Measurements from ENCODE around the gene CEMIP.
A peak's percentile ranks its signal among the peaks of the same experiment; 100 is the strongest.

The CEMIP gene

DNA sequence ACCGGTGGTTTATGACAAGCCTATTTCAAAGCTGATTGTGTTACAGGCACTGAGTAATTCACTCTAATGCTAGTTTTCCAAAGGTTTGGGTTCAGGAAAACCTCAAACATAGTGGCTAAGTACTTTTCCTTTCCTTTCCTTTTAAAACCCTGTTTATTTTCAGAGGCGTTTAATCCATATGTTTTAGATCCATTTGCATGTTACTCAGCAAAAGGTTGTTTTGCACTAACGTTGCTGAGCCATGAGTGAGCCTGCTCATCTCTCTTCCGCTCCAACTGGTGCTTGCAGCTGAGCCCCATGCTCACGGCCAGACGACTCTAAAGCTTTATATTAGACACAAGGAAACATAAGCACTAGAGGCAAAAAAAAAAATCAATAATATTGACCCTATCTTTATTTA, 9.4 kb downstream of the CEMIP start:
- no peak for DNase-seq

DNA sequence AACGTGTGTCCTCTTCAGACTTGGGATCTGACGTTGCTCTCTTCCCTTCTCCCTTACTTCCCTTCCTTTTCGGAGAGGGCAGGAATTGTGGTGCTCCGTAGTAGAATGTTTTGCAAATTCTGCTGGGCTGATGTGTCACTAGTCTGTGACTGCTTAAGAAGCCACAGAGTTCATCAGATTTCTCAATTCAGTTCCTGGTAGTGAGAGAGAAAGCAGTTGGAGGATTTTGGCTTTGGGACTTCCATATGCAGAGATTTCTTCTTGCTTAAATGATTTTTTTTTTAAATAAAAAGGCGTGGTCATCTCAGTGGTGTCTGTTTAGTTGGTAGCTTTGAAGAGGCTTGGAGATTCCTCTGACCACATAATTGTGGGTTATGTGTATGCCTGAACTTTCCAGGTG, 10.1 kb downstream of the CEMIP start:
- DNase-seq = no peak

DNA sequence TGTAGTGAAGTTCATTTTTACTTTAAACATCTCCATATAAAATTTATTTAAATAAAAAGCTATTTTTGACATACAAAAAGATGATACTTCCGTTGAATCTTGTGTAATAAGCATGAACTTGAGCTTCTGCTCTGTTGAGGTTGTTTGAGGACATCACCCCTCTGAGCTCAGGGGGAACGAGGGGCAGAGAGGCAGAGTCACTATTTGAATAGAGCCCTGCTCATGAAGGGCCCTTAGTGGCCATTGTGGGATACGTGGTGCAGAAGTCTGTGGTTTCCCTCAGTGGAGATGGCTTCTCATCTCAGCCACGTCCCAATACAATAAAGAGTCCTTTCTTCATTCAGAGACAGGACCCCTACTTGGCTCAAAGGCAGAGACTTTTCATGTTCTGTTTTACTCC, 10.6 kb downstream of the CEMIP start:
- DNase-seq = no peak

DNA sequence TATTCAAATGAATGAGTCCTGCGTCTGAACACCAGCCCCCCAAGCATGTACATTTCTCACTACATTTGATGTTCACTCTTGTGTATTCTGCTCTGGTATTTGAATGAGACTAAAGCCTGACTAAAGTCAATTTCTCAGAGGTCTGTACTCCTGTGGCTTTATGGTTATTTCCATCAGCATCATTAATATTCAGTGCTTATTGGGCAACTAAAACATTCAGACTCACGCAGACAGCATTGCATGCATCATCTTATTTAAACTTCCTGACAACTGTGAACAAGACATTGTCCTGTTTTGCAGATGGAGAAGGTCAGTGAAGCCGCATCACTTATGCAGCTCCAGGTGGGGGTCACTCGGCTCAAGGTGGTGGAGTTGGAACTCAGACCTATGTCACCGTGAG, 11.1 kb downstream of the CEMIP start:
- no peak for DNase-seq

DNA sequence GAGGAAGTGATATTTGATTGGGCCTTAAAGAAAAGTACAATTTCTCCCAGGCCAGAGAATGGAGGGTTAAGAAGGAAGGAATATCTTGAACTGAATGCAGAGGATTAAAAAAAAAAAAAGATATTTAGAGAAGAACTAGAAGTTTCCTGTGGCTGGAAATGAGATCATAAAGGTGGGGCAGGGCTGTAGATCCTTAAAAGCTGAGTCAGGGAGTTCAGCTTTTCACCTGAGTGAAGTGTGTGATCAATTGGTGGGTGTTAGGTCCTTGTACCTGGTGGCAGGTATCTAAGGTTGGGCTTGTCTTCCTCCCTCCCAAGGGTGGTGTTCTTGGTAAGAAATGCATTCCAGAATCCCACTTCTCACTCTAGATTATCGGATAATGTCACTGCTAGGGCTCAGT, 11.8 kb downstream of the CEMIP start:
- no peak for DNase-seq

DNA sequence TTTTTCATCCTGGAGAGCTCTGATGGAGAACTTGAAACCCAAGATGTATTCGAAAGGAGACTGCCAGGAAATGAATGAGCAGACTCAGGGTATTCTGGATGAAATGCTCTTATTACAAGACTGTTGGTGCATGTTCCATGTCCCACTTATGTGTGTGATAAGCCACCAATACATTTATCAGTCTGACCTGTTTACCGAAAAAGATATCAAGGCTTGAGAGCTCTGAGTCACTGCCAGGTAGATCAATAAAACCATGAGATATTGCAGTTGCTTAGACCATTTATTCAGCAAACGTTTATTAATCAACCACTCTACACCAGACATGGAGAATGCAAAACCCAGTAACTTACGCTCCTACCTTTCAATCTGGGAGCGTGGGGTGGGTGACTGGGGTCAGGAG, 17.2 kb downstream of the CEMIP start:
- no peak for DNase-seq

DNA sequence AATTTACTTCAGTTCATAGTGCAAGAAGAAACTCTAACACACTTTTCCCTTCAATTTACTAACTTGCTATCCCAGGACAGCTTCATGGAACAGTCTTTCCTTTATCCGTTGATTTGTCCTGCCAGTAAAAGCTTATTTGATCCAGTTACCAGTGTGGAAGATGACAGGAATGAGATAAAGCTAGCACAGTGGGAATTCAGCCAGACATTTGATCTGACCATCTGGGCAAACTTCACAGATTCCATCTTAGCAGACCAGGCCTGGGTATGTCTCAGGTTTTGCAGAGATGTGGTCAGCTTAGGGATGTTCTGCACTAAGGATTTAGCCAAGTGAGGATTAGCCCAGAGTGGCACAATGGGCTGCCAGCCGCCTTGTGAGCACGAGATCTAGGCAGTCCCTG, 19.7 kb downstream of the CEMIP start:
- no peak for DNase-seq

DNA sequence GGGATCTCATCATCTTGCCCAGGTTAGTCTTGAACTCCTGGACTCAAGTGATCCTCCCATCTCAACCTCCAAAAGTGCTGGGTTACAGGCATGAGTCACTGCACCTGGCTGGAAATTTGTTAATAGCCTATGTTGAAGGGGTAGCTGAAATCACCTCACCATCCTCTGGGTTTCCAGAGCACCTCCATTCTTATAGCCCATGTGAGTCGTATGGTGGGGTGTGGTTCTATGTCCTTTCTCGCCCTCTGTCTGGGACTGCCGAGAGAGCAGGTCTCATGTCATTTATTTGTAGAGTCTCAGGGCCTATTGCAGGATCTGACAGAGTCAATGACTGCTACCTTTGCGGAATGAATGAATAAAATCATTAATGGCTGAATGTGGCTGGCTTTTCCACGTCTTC, 20.9 kb downstream of the CEMIP start:
- no peak for DNase-seq

DNA sequence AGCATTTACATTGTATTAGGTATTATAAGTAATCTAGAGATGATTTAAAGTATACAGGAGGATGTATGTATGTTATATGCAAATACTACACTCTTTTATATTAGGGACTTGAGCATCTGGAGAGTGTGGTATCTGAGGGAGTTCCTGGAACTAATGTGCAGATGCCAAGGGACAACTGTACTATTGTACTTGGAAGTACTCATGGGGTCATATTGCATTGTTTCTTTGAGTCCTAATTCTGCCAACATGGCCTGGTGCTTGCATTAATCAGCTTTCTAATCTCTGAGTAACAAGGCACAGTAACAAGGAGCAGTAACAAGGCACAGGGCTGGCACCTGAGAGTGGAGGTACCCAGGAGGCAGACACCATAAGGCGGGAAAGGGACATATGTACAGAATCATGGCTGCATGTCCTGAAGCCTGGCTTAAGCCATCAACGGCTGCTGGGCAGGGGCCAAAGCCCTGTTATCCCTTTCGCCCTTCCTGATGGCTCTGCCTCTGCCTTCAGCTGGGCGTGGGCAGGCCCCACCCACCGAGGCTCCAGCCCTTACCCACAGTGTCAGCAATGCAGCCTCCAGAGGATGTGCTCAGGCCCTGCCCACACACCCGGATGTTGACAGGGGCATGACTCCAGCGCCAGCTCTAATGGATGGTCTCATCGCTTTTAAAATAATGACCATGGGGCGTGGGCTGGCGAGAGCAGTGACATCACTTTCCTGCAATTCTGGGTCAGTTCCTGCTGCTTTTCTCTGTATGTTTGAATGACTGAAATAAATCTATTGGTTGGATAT, 22.9 kb downstream of the CEMIP start:
- DNase-seq = no peak

DNA sequence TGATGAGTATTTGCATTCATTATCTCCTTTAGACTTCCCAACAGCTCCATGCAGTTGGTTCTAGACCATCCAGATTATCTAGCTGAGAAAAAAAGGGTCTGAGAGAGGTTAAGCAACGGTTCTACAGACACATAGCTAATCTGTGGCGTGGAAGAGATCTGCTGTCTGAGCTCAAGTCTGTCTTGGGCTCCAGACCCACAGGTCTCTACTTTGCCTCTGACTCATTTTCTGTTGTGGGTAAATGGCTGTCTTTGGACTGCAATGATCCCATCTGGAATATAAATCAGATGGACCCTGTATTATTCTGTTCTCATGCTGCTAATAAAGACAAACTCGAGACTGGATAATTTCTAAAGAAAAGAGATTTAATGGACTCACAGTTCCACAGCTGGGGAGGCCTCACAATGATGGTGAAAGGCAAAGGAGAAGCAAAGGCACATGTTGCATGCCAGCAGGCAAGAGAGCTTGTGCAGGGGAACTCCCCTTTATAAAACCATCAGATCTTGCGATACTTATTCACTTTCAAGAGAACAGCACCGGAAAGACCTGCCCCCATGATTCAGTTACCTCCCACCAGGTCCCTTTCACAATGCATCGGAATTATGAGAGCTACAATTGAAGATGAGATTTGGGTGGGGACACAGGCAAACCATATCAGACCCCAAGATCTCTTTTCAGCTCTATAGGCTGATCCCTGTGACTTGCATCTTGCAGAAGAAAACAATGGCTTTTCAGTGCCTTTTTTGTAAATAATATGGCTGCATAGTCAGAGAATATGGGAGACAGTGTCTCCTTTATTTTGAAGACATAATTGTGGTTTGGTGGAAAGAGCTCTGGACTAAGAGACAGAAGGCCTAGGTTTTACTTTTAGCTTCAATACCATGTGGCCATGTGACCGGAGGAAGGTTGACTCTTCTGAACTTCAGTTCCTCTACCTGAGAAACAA, 24.7 kb downstream of the CEMIP start:
- peak in 1 of 5 donors; percentile 39 for DNase-seq

DNA sequence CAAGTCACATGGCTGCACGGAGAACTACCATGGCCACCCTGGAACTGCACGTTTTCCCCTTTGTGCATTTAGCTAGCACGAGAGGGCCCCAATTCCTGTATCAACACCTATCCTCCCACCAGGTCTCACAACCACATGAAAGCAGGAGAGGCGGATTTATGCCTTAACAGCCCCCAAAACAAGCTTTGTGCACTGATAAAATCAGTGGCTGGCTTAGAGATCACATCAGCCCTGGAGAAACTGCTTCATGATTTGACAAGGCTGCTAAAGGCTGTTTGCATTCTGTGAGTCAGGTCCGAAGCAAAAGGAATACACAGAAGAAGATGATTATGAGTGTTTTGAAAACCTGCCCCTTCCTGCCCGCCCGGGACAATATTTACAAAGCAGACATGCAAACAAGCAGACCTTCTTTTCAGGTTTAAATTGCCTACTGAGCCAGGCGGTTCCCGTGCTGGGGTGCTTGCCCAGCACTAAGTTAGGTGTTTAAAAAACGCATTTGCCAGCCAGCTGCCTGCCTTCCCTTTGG, 25.9 kb downstream of the CEMIP start:
- peak in 1 of 5 donors; percentile 8 for DNase-seq

DNA sequence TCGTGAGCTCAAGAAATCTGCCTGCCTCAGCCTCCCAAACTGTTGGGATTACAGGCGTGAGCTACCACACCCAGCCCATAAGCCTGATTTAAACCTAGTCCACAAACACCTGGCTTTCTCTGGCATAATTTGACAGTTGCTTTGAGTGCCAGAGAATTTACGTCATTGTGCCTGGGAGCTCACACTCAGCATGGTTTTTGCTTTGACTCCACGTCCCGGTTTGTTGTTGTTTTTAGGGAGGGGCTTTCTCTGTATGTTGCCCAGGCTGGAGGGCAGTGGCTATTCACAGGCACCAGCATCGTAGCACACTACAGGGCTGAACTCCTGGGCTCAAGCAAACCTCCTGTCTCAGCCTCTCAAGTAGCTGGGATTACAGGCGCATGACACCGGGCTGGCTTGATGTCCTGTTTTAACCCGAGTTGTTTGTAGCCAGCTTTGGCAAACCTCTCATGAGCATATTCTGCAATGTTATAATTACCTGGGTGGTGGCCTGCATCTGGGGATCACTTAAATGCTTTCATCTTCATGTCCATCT, 32.7 kb downstream of the CEMIP start:
- DNase-seq = no peak

DNA sequence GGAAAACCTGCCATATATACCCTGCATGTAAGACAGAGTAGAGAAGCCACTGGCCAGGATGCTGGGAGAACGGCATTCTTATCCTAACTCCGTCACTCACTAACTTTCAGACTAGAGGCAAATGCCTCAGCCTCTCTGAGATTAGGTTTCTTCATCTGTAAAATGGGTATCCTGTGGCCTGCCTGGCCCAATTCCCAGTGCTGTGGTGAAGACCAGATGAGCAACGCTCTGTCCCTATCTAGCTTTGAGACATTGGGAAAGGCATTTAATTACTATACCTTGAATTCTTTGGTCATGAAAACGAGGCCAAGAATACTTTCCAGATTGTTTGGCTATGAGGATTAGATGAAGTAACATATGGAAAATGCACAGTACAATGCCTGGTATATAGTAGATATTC, 35.9 kb downstream of the CEMIP start:
- DNase-seq = no peak

DNA sequence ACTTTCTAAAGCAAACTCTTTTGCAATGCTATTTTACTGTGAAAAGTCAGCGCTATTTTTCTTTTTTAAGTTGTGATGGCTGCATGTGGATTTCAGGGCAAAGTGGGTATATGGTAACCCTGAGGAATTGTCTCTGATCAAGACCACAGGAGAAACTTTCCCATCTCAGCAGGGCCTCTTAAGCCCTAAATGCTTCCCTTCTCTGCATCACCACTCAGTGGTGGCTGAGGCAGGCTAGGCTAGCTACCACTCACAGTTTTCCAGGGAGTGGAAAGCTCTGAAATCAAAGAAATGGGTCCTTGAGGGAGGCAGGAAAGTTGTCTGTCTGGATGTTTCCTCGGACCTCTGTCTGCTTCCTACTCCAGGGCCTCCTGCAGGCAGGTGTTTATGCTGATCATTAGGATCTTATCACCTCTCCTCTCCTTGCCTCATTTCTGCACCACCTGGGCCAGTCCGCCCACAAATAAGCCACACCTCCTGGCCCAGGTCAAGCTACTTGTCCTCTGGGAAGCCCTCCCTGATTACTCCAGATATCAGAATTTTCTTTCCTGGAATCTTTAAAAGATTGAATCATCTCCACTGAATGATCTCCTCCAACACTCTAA, 37.0 kb downstream of the CEMIP start:
- no peak for DNase-seq

DNA sequence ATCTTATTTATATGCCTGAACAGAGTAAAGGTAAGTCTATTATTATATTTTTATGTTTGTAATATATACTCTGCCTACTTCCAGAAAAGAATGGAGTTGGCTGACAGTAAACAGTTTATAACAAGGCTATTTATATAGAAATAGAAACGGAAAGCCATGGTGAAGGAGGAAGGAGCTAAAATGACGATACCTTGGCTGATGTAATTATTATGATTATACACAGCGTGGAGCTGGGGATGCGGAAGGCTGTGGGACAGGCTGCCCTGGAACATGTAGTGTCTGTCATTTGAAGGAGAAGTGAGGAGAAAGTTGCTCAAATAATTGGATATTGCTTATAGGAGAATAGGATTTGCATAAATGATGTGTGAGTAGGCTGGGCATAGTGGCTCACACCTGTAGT, 37.8 kb downstream of the CEMIP start:
- no peak for DNase-seq

DNA sequence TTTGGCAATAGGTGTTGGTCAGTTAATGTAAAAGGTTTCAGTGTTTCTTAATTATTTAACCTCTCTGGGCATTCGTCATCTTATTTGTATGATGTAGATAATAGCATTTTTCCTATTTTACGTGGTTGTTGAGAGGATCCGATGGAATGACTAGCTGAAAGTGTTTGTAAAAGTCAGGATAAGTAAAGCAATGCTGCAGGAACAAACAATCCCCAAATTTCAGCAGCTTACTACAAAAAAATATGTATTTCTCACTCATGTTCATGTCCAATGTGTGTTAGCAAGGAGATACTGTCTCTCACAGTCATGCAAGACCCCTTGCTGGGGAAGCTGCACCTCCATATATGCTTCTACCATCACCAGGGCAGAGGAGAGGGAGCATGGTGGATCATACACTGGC, 38.7 kb downstream of the CEMIP start:
- DNase-seq = no peak

DNA sequence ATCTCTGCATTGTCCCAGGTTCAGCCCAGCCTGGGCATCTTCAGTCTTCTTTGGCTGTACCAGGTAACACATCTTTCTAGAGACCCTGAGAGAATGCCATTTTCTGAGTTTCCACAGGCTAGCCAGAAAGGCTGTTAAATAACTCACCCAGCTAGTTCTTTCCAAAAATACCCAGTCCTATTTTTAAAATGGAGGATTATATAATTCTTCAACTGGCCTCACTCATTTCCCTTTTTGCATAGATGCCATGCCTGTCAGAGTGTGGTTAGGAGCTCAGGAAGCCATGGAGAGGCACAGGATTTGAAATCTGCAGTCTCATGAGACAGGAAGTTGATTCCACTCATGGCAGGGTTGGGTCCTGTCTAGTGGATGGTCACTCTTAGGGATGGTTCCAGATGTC, 39.8 kb downstream of the CEMIP start:
- no peak for DNase-seq

DNA sequence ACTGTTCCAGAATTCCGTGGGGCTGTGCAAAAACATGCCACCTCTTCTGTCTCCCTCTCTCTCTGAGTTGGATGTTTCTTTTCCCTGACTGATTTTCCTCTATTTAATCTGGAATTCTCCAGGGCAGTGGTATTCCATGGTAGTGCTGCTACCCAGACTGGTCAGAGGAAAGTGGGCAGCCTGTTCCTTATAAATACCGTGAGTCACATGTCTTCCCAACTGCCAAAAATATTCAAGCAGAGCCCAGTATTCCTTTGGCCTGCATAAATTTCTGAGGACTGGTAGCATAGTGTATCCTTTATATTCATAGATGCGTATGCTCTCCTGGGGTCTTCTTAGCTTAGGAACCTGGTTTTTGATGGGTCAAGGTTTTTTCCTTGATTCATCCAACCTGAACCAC, 40.9 kb downstream of the CEMIP start:
- no peak for DNase-seq

DNA sequence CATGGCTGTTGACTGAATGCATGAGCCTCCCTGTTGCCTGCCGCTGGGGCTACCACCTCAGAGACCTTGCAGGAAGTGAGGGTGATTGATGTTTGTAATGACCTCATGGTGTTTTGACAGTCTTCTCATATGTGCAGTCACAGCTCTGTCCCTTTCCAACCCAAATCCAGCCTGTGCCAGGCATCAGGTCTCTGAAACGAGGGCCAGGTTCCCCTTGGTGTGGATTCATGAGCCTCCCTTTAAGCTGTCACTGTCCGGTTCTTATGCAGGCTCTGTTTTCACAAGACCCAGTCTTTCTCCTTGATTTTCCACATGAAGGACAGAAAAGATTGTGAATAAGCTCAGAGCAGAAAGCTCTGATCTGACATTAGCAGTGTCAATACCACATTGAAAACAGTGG, 43.1 kb downstream of the CEMIP start:
- no peak for DNase-seq

DNA sequence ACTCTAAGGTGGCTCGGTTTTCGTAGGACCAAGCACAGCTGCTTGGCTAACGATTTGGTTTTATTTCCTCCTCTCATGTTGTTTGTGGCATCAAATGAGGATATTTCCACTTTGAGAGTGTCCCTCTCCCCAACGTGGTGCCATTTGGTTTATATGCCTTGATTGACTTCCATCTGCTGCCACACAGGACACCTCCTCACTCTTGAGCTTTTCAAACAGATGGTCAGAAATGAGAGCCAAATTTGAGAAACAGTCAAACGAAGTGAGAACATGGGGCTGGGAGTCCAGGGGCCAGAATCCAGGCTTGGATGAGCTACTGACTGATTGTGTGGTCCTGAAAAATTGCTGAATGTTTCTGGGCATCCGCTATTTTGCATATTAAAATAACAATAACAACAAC, 43.5 kb downstream of the CEMIP start:
- DNase-seq = no peak

DNA sequence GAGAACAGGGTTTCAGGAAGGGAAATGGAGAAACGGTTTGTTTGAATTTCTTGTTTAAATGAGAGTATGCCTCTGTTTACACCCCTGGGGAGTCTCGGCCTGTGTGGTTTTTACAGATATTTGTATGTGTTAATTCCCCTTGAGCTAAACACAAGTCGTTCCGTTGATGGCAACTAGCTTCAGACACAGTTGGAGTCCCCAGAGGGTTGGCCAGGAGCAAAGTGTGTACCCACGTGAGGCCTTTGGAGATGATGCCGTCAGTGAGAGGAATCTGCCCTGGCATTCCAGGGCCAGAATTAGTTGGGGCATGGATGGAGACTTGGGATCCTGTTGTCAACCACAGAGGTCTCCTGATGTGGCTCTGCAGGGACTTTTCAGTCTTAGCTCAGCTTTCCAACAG, 44.0 kb downstream of the CEMIP start:
- DNase-seq = no peak

DNA sequence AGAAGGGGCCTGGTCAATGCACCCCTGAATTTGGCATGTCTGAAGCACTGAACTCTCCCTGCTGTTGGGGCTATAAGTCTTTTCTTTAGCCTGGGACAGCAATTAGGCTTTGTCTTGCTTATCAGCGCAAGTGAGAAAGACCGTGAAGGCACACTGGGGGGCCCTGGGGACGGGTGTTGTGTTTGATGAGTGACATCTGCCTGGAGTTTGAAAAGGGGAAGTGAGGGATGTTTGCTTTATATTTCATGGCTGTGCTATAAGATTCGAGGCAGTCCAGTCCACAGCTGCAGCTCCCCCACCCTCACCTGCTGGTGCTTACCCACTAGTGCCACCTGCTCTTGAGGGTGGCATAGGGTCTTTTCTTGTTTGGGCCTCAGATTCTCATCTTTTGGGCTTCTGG, 44.8 kb downstream of the CEMIP start:
- DNase-seq = no peak

DNA sequence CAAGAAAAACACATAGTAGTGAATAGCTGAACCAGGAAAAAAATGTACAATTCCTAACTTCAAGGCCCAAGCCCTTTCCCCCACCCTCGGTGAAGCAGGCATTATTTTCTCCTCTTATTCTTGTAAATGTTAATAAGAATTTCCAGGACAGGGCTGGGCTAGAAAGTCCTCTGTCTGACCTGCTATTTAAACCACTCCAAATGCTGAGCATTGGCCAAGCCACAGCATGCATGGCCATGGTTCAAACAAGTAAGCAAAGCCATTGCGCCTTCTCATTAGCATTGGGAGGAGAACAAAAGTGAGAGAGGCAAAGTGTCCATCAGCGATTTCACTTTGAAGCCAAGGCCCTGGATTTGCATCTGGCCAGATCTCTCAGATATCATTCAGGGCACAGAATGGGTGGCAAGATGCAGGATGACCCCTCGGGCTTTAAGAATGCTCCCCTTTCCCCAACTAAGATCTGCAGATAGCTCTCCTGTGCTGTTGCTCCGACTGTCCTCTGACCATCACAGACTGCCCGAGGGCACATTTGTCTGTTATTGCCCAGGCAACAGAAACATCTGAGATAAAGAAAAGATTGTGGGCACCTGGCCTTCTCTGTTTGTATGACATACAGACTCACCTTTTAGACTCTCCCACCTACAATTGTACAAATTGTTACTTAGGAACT, 46.3 kb downstream of the CEMIP start:
- DNase-seq = no peak

All from T-helper 1 cell (primary cell).